ENCODE measurements around the gene FGD4.

FGD4 gene

GRCh38 chr12:32519047-32519446 lies 119.7 kb downstream of the FGD4 start:
- TF ChIP-seq MAX (IDR thresholded peaks at IDR 0.05): no peak
- TF ChIP-seq ZBTB7A (IDR thresholded peaks at IDR 0.05; ENCODE audit: low read depth): no peak
- TF ChIP-seq TCF12 (IDR thresholded peaks at IDR 0.05; ENCODE audit: low read depth): no peak
- TF ChIP-seq TEAD4 (IDR thresholded peaks at IDR 0.05): no peak
- TF ChIP-seq CREB1 (IDR thresholded peaks at IDR 0.05; ENCODE audit: low read depth): no peak
- no peak for TF ChIP-seq REST (IDR thresholded peaks at IDR 0.05; ENCODE audit: low read depth)
- no peak for TF ChIP-seq RAD21 (IDR thresholded peaks at IDR 0.05; ENCODE audit: low read depth)
- no peak for TF ChIP-seq CEBPB (IDR thresholded peaks at IDR 0.05)
- no peak for TF ChIP-seq FOXM1 (IDR thresholded peaks at IDR 0.05; ENCODE audit: borderline replicate concordance, low read depth)
- no peak for TF ChIP-seq EP300 (IDR thresholded peaks at IDR 0.05; ENCODE audit: borderline replicate concordance)
- no peak for TF ChIP-seq YY1 (IDR thresholded peaks at IDR 0.05; ENCODE audit: low read depth)
- no peak for TF ChIP-seq TAF1 (IDR thresholded peaks at IDR 0.05; ENCODE audit: low read depth)
- TF ChIP-seq EGR1 (IDR thresholded peaks at IDR 0.05): no peak
- TF ChIP-seq NFIC (IDR thresholded peaks at IDR 0.05): no peak
- TF ChIP-seq USF1 (IDR thresholded peaks at IDR 0.05): no peak

GRCh38 chr12:32522331-32523221 lies 123.2 kb downstream of the FGD4 start:
- no peak for TF ChIP-seq USF1 (IDR thresholded peaks at IDR 0.05)
- no peak for TF ChIP-seq EGR1 (IDR thresholded peaks at IDR 0.05)
- TF ChIP-seq TAF1 (IDR thresholded peaks at IDR 0.05; ENCODE audit: low read depth): no peak
- no peak for TF ChIP-seq MAX (IDR thresholded peaks at IDR 0.05)

GRCh38 chr12:32532422-32532821 lies 133.1 kb downstream of the FGD4 start:
- TF ChIP-seq MAX (IDR thresholded peaks at IDR 0.05): no peak
- no peak for TF ChIP-seq REST (IDR thresholded peaks at IDR 0.05; ENCODE audit: low read depth)
- TF ChIP-seq TAF1 (IDR thresholded peaks at IDR 0.05; ENCODE audit: low read depth): no peak
- no peak for TF ChIP-seq TEAD4 (IDR thresholded peaks at IDR 0.05)
- TF ChIP-seq NFIC (IDR thresholded peaks at IDR 0.05): no peak
- no peak for TF ChIP-seq CEBPB (IDR thresholded peaks at IDR 0.05)
- no peak for TF ChIP-seq FOXM1 (IDR thresholded peaks at IDR 0.05; ENCODE audit: borderline replicate concordance, low read depth)
- TF ChIP-seq TCF12 (IDR thresholded peaks at IDR 0.05; ENCODE audit: low read depth): no peak
- no peak for TF ChIP-seq CREB1 (IDR thresholded peaks at IDR 0.05; ENCODE audit: low read depth)
- TF ChIP-seq YY1 (IDR thresholded peaks at IDR 0.05; ENCODE audit: low read depth): no peak
- no peak for TF ChIP-seq USF1 (IDR thresholded peaks at IDR 0.05)
- no peak for TF ChIP-seq RAD21 (IDR thresholded peaks at IDR 0.05; ENCODE audit: low read depth)

- no peak for TF ChIP-seq TEAD4 (IDR thresholded peaks at IDR 0.05)
These were observed 133.6 kb downstream of the FGD4 start for GRCh38 chr12:32532951-32533350.

- TF ChIP-seq USF1 (IDR thresholded peaks at IDR 0.05): no peak
- TF ChIP-seq EP300 (IDR thresholded peaks at IDR 0.05; ENCODE audit: borderline replicate concordance): no peak
- TF ChIP-seq TCF12 (IDR thresholded peaks at IDR 0.05; ENCODE audit: low read depth): no peak
- no peak for TF ChIP-seq ZBTB7A (IDR thresholded peaks at IDR 0.05; ENCODE audit: low read depth)
- TF ChIP-seq CEBPB (IDR thresholded peaks at IDR 0.05): no peak
- no peak for TF ChIP-seq REST (IDR thresholded peaks at IDR 0.05; ENCODE audit: low read depth)
- no peak for TF ChIP-seq RAD21 (IDR thresholded peaks at IDR 0.05; ENCODE audit: low read depth)
- no peak for TF ChIP-seq YY1 (IDR thresholded peaks at IDR 0.05; ENCODE audit: low read depth)
These were observed 134.7 kb downstream of the FGD4 start for GRCh38 chr12:32533971-32534590.
